H9 (cell line): ENCODE data around the gene IMMP2L. TPM values are rescaled to one million over a fixed set of nuclear protein-coding genes. Genes with fewer than 3 reads are reported as not detected.

ENCODE experiments used
- DNase-seq: peaks from one replicate; pipeline ENCODE4 v3.0.0-alpha.2; 2017
- H2AFZ ChIP-seq: one replicate; pipeline ENCODE4 v1.6.1; 2013; ENCODE audit warnings: mild to moderate bottlenecking, low read length, control low read depth, moderate library complexity
- H2AK5ac ChIP-seq: 2 replicates; pipeline ENCODE4 v1.6.1; 2013; ENCODE audit warnings: low read length, control low read depth, mixed read lengths; ENCODE audit not compliant: insufficient read length
- H2BK120ac ChIP-seq: one replicate; pipeline ENCODE4 v1.6.1; 2013; ENCODE audit warnings: low read depth, mild to moderate bottlenecking, low read length, control low read depth, inconsistent platforms; ENCODE audit not compliant: poor library complexity, severe bottlenecking
- H2BK12ac ChIP-seq: 2 replicates; pipeline ENCODE4 v1.6.1; 2013; ENCODE audit warnings: low read length, control low read depth, mixed read lengths, low read depth; ENCODE audit not compliant: insufficient read length
- H2BK15ac ChIP-seq: 2 replicates; pipeline ENCODE4 v1.6.1; 2013; ENCODE audit warnings: low read depth, low read length, control low read depth
- H2BK20ac ChIP-seq: one replicate; pipeline ENCODE4 v1.6.1; 2013; ENCODE audit warnings: low read depth, mild to moderate bottlenecking, low read length, control low read depth, inconsistent platforms; ENCODE audit not compliant: poor library complexity, severe bottlenecking
- H2BK5ac ChIP-seq: 2 replicates; pipeline ENCODE4 v1.6.1; 2013; ENCODE audit warnings: low read length, control low read depth, mixed read lengths; ENCODE audit not compliant: insufficient read length
- H3K14ac ChIP-seq: 2 replicates; pipeline ENCODE4 v1.6.1; 2013; ENCODE audit warnings: low read length, control low read depth; ENCODE audit not compliant: insufficient read depth
- H3K18ac ChIP-seq: 2 replicates; pipeline ENCODE4 v1.6.1; 2013; ENCODE audit warnings: low read depth, mild to moderate bottlenecking, mixed read lengths, low read length, control low read depth; ENCODE audit not compliant: insufficient read length
- H3K23ac ChIP-seq: 2 replicates; pipeline ENCODE4 v1.6.1; 2013; ENCODE audit warnings: low read length, control low read depth, mixed read lengths, low read depth; ENCODE audit not compliant: insufficient read length
- H3K23me2 ChIP-seq: 2 replicates; pipeline ENCODE4 v1.6.1; 2013; ENCODE audit warnings: low read depth, mild to moderate bottlenecking, mixed read lengths, low read length, control low read depth; ENCODE audit not compliant: insufficient read length, poor library complexity, severe bottlenecking
- H3K27ac ChIP-seq: 2 replicates; pipeline ENCODE4 v1.5.1; 2013; ENCODE audit warnings: low read length, control low read depth, mixed read lengths, low read depth; ENCODE audit not compliant: insufficient read length
- H3K27me3 ChIP-seq: 2 replicates; pipeline ENCODE4 v1.6.1; 2013; ENCODE audit warnings: low read length, control low read depth, inconsistent platforms; ENCODE audit not compliant: insufficient read depth
- H3K4ac ChIP-seq: 2 replicates; pipeline ENCODE4 v1.6.1; 2013; ENCODE audit warnings: low read depth, mild to moderate bottlenecking, control low read depth, inconsistent platforms, low read length, moderate library complexity
- H3K4me1 ChIP-seq: 2 replicates; pipeline ENCODE4 v1.6.1; 2013; ENCODE audit warnings: low read length, control low read depth, inconsistent platforms; ENCODE audit not compliant: insufficient read depth
- H3K4me2 ChIP-seq: 2 replicates; pipeline ENCODE4 v1.6.1; 2013; ENCODE audit warnings: low read length, control low read depth, mixed read lengths; ENCODE audit not compliant: insufficient read length, insufficient read depth
- H3K56ac ChIP-seq: 2 replicates; pipeline ENCODE4 v1.6.1; 2013; ENCODE audit warnings: low read depth, mild to moderate bottlenecking, mixed read lengths, low read length, control low read depth; ENCODE audit not compliant: insufficient read length
- H3K79me1 ChIP-seq: 2 replicates; pipeline ENCODE4 v1.6.1; 2013; ENCODE audit warnings: low read depth, mild to moderate bottlenecking, moderate library complexity, low read length, control low read depth, inconsistent platforms; ENCODE audit not compliant: insufficient read depth, poor library complexity, severe bottlenecking
- H3K79me2 ChIP-seq: 2 replicates; pipeline ENCODE4 v1.6.1; 2013; ENCODE audit warnings: low read length, control low read depth, inconsistent platforms; ENCODE audit not compliant: insufficient read depth
- H3K9ac ChIP-seq: 2 replicates; pipeline ENCODE4 v1.6.1; 2013; ENCODE audit warnings: low read length, control low read depth, mixed read lengths; ENCODE audit not compliant: insufficient read length; ENCODE audit errors: extremely low read depth
- H3K9me3 ChIP-seq: one replicate; pipeline ENCODE4 v1.6.1; 2013; ENCODE audit warnings: low read depth, low read length, inconsistent platforms; ENCODE audit not compliant: control insufficient read depth
- H3T11ph ChIP-seq: one replicate; pipeline ENCODE4 v1.6.1; 2013; ENCODE audit warnings: mild to moderate bottlenecking, low read length, control low read depth, inconsistent platforms
- H4K20me1 ChIP-seq: one replicate; pipeline ENCODE4 v1.6.1; 2013; ENCODE audit not compliant: control insufficient read depth, insufficient read length, insufficient read depth
- H4K5ac ChIP-seq: 2 replicates; pipeline ENCODE4 v1.6.1; 2013; ENCODE audit warnings: low read depth, mild to moderate bottlenecking, mixed read lengths, low read length, control low read depth; ENCODE audit not compliant: insufficient read length
- H4K8ac ChIP-seq: replicated peaks from 2 replicates; pipeline ENCODE4 v1.6.1; 2013; ENCODE audit warnings: low read length, control low read depth, mixed read lengths, low read depth; ENCODE audit not compliant: insufficient read length
- H4K91ac ChIP-seq: 2 replicates; pipeline ENCODE4 v1.6.1; 2013; ENCODE audit warnings: low read depth, mild to moderate bottlenecking, moderate library complexity, mixed read lengths, low read length, control low read depth; ENCODE audit not compliant: insufficient read length
- H3K27ac Mint-ChIP-seq, 3 experiments: 2 replicates in 2 of 3; 3 replicates in 1 of 3; pipeline ENCODE4 v1.8.0; 2020 to 2021; ENCODE audit warnings: mixed read lengths in 3 of 3, mild to moderate bottlenecking in 1 of 3, moderate library complexity in 1 of 3
- H3K27me3 Mint-ChIP-seq: 2 replicates; pipeline ENCODE4 v1.8.0; 2021; ENCODE audit warnings: low read depth, mild to moderate bottlenecking, moderate library complexity, mixed read lengths
- H3K36me3 Mint-ChIP-seq, 3 experiments: 2 replicates in 2 of 3; 3 replicates in 1 of 3; pipeline ENCODE4 v1.8.0; 2020 to 2021; ENCODE audit warnings: low read depth in 3 of 3, mixed read lengths in 3 of 3; ENCODE audit not compliant: insufficient read depth in 1 of 3
- H3K4me1 Mint-ChIP-seq, 2 experiments: 2 replicates each; pipeline ENCODE4 v1.8.0; 2020; ENCODE audit warnings: mixed read lengths in 2 of 2
- H3K4me3 Mint-ChIP-seq, 2 experiments: 2 replicates in 1 of 2; 3 replicates in 1 of 2; pipeline ENCODE4 v1.8.0; 2020 to 2021; ENCODE audit warnings: mild to moderate bottlenecking in 2 of 2, mixed read lengths in 2 of 2, moderate library complexity in 1 of 2
- H3K9me3 Mint-ChIP-seq, 2 experiments: 2 replicates in 1 of 2; 3 replicates in 1 of 2; pipeline ENCODE4 v1.8.0; 2020; ENCODE audit warnings: mild to moderate bottlenecking in 2 of 2, mixed read lengths in 2 of 2, moderate library complexity in 1 of 2
- CTCF ChIP-seq: fragments of 200-600 bp; sonication (generic); conservative IDR thresholded peaks from 3 replicates; pipeline ENCODE4 v1.8.0; 2021; ENCODE audit warnings: antibody characterized with exemption, mild to moderate bottlenecking
- WGBS: extraction: QIAGEN DNeasy Blood & Tissue Kit; methylation state at CpG from one replicate; pipeline ENCODE4 v1.1.7; 2013; ENCODE audit warnings: missing lambda C conversion rate, low lambda C conversion rate, mixed read lengths; ENCODE audit not compliant: insufficient read length; ENCODE audit errors: extremely low coverage; 5-methylcytosine and 5-hydroxymethylcytosine counted together
- total RNA-seq: library from RNA; stranded (reverse); gene quantifications from 2 replicates; pipeline ENCODE4 v1.2.1, GENCODE V29; 2021

IMMP2L gene
- total RNA-seq, 1 experiment from 2014 or later = 14.7 TPM

DNA sequence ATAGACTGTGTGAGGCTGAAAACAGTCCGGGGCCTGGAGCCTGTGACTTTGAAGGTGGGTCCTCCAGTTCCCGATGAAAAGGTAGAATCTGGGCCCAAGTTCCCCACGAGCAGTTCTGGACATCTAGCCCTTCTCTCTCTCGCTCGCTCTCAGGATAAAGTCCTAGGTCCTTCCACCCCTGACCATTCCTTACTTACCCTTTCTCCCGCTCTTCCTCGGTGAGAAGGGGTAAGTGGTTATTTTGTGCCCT, 713 bp downstream of the IMMP2L start:
- H3K27ac Mint-ChIP-seq = peak overlapping the region; percentile 45 to 96 (median 59); a peak in 6 of 7 replicates
- peaks cover 3% of the 10 kb centered on the region; the same call in 1 of the 2 replicates for H3K27me3 Mint-ChIP-seq
- peaks cover 22 to 27% of the 10 kb centered on the region in 2 experiments for H3K4me1 Mint-ChIP-seq
- Histone ChIP-seq H4K20me1 (no peaks in the 10 kb centered on the region), H3K79me1 (no peaks in the 10 kb centered on the region), H3K27me3 (no peaks in the 10 kb centered on the region), H2BK12ac (no peak overlapping the region), H2AK5ac (no peak overlapping the region), H4K5ac (no peak overlapping the region), H3K4ac (no peak overlapping the region), H3K18ac (peak overlapping the region; percentile 94), H4K8ac (no peak overlapping the region), H2BK20ac (no peak overlapping the region), H4K91ac (no peak overlapping the region), H2AFZ (no peak overlapping the region), H3K56ac (no peak overlapping the region), H3K9me3 (no peaks in the 10 kb centered on the region), H3K23ac (no peak overlapping the region), H3K4me2 (peak overlapping the region; percentile 71), H3K79me2 (no peaks in the 10 kb centered on the region), H2BK120ac (no peak overlapping the region), H3K27ac (no peak overlapping the region), H3K23me2 (peaks cover 6% of the 10 kb centered on the region), H2BK5ac (no peak overlapping the region), H3K9ac (peak overlapping the region; percentile 69), H3K14ac (peak overlapping the region; percentile 92; the same call in 1 of the 2 replicates), H3T11ph (no peak overlapping the region), H2BK15ac (no peak overlapping the region), H3K4me1 (no peaks in the 10 kb centered on the region)
- H3K9me3 Mint-ChIP-seq = no peaks in the 10 kb centered on the region
- H3K36me3 Mint-ChIP-seq = peaks cover 0 to 21% (median 5%) of the 10 kb centered on the region in 3 experiments; a peak in 6 of 7 replicates
- peak; percentile 31 for DNase-seq
- H3K4me3 Mint-ChIP-seq = peak overlapping the region; percentile 70 to 81
- WGBS = no CpG with 5 or more reads among the region's 7 CpGs
- no peak for TF ChIP-seq CTCF
